ENCODE data around the gene MUC6.

- TF ChIP-seq CTCF (conservative IDR thresholded peaks at IDR 0.05; ENCODE audit: low read depth, low read length) (no peak), EZH2 (IDR thresholded peaks at IDR 0.05; ENCODE audit: borderline replicate concordance, low read depth, low read length, poor library complexity, severe bottlenecking) (no peak)
Measured at GRCh38 chr11:968822-969221, 67.7 kb downstream of the MUC6 start.
